H9 (cell line): ENCODE results near the gene BACH2. TPM values are rescaled to one million over a fixed set of nuclear protein-coding genes. Genes with fewer than 3 reads are reported as not detected.

Experiments used
- DNase-seq: peaks from one replicate; pipeline ENCODE4 v3.0.0-alpha.2; 2017
- H2AFZ ChIP-seq: one replicate; pipeline ENCODE4 v1.6.1; 2013; ENCODE audit warnings: mild to moderate bottlenecking, low read length, control low read depth, moderate library complexity
- H2AK5ac ChIP-seq: 2 replicates; pipeline ENCODE4 v1.6.1; 2013; ENCODE audit warnings: low read length, control low read depth, mixed read lengths; ENCODE audit not compliant: insufficient read length
- H2BK120ac ChIP-seq: one replicate; pipeline ENCODE4 v1.6.1; 2013; ENCODE audit warnings: low read depth, mild to moderate bottlenecking, low read length, control low read depth, inconsistent platforms; ENCODE audit not compliant: poor library complexity, severe bottlenecking
- H2BK12ac ChIP-seq: 2 replicates; pipeline ENCODE4 v1.6.1; 2013; ENCODE audit warnings: low read length, control low read depth, mixed read lengths, low read depth; ENCODE audit not compliant: insufficient read length
- H2BK15ac ChIP-seq: 2 replicates; pipeline ENCODE4 v1.6.1; 2013; ENCODE audit warnings: low read depth, low read length, control low read depth
- H2BK20ac ChIP-seq: one replicate; pipeline ENCODE4 v1.6.1; 2013; ENCODE audit warnings: low read depth, mild to moderate bottlenecking, low read length, control low read depth, inconsistent platforms; ENCODE audit not compliant: poor library complexity, severe bottlenecking
- H2BK5ac ChIP-seq: 2 replicates; pipeline ENCODE4 v1.6.1; 2013; ENCODE audit warnings: low read length, control low read depth, mixed read lengths; ENCODE audit not compliant: insufficient read length
- H3K14ac ChIP-seq: 2 replicates; pipeline ENCODE4 v1.6.1; 2013; ENCODE audit warnings: low read length, control low read depth; ENCODE audit not compliant: insufficient read depth
- H3K18ac ChIP-seq: 2 replicates; pipeline ENCODE4 v1.6.1; 2013; ENCODE audit warnings: low read depth, mild to moderate bottlenecking, mixed read lengths, low read length, control low read depth; ENCODE audit not compliant: insufficient read length
- H3K23ac ChIP-seq: 2 replicates; pipeline ENCODE4 v1.6.1; 2013; ENCODE audit warnings: low read length, control low read depth, mixed read lengths, low read depth; ENCODE audit not compliant: insufficient read length
- H3K23me2 ChIP-seq: 2 replicates; pipeline ENCODE4 v1.6.1; 2013; ENCODE audit warnings: low read depth, mild to moderate bottlenecking, mixed read lengths, low read length, control low read depth; ENCODE audit not compliant: insufficient read length, poor library complexity, severe bottlenecking
- H3K27ac ChIP-seq: 2 replicates; pipeline ENCODE4 v1.5.1; 2013; ENCODE audit warnings: low read length, control low read depth, mixed read lengths, low read depth; ENCODE audit not compliant: insufficient read length
- H3K27me3 ChIP-seq: 2 replicates; pipeline ENCODE4 v1.6.1; 2013; ENCODE audit warnings: low read length, control low read depth, inconsistent platforms; ENCODE audit not compliant: insufficient read depth
- H3K4ac ChIP-seq: 2 replicates; pipeline ENCODE4 v1.6.1; 2013; ENCODE audit warnings: low read depth, mild to moderate bottlenecking, control low read depth, inconsistent platforms, low read length, moderate library complexity
- H3K4me1 ChIP-seq: 2 replicates; pipeline ENCODE4 v1.6.1; 2013; ENCODE audit warnings: low read length, control low read depth, inconsistent platforms; ENCODE audit not compliant: insufficient read depth
- H3K4me2 ChIP-seq: 2 replicates; pipeline ENCODE4 v1.6.1; 2013; ENCODE audit warnings: low read length, control low read depth, mixed read lengths; ENCODE audit not compliant: insufficient read length, insufficient read depth
- H3K56ac ChIP-seq: 2 replicates; pipeline ENCODE4 v1.6.1; 2013; ENCODE audit warnings: low read depth, mild to moderate bottlenecking, mixed read lengths, low read length, control low read depth; ENCODE audit not compliant: insufficient read length
- H3K79me1 ChIP-seq: 2 replicates; pipeline ENCODE4 v1.6.1; 2013; ENCODE audit warnings: low read depth, mild to moderate bottlenecking, moderate library complexity, low read length, control low read depth, inconsistent platforms; ENCODE audit not compliant: insufficient read depth, poor library complexity, severe bottlenecking
- H3K79me2 ChIP-seq: 2 replicates; pipeline ENCODE4 v1.6.1; 2013; ENCODE audit warnings: low read length, control low read depth, inconsistent platforms; ENCODE audit not compliant: insufficient read depth
- H3K9ac ChIP-seq: 2 replicates; pipeline ENCODE4 v1.6.1; 2013; ENCODE audit warnings: low read length, control low read depth, mixed read lengths; ENCODE audit not compliant: insufficient read length; ENCODE audit errors: extremely low read depth
- H3K9me3 ChIP-seq: one replicate; pipeline ENCODE4 v1.6.1; 2013; ENCODE audit warnings: low read depth, low read length, inconsistent platforms; ENCODE audit not compliant: control insufficient read depth
- H3T11ph ChIP-seq: one replicate; pipeline ENCODE4 v1.6.1; 2013; ENCODE audit warnings: mild to moderate bottlenecking, low read length, control low read depth, inconsistent platforms
- H4K20me1 ChIP-seq: one replicate; pipeline ENCODE4 v1.6.1; 2013; ENCODE audit not compliant: control insufficient read depth, insufficient read length, insufficient read depth
- H4K5ac ChIP-seq: 2 replicates; pipeline ENCODE4 v1.6.1; 2013; ENCODE audit warnings: low read depth, mild to moderate bottlenecking, mixed read lengths, low read length, control low read depth; ENCODE audit not compliant: insufficient read length
- H4K8ac ChIP-seq: replicated peaks from 2 replicates; pipeline ENCODE4 v1.6.1; 2013; ENCODE audit warnings: low read length, control low read depth, mixed read lengths, low read depth; ENCODE audit not compliant: insufficient read length
- H4K91ac ChIP-seq: 2 replicates; pipeline ENCODE4 v1.6.1; 2013; ENCODE audit warnings: low read depth, mild to moderate bottlenecking, moderate library complexity, mixed read lengths, low read length, control low read depth; ENCODE audit not compliant: insufficient read length
- H3K27ac Mint-ChIP-seq, 3 experiments: 2 replicates in 2 of 3; 3 replicates in 1 of 3; pipeline ENCODE4 v1.8.0; 2020 to 2021; ENCODE audit warnings: mixed read lengths in 3 of 3, mild to moderate bottlenecking in 1 of 3, moderate library complexity in 1 of 3
- H3K27me3 Mint-ChIP-seq: 2 replicates; pipeline ENCODE4 v1.8.0; 2021; ENCODE audit warnings: low read depth, mild to moderate bottlenecking, moderate library complexity, mixed read lengths
- H3K36me3 Mint-ChIP-seq, 3 experiments: 2 replicates in 2 of 3; 3 replicates in 1 of 3; pipeline ENCODE4 v1.8.0; 2020 to 2021; ENCODE audit warnings: low read depth in 3 of 3, mixed read lengths in 3 of 3; ENCODE audit not compliant: insufficient read depth in 1 of 3
- H3K4me1 Mint-ChIP-seq, 2 experiments: 2 replicates each; pipeline ENCODE4 v1.8.0; 2020; ENCODE audit warnings: mixed read lengths in 2 of 2
- H3K4me3 Mint-ChIP-seq, 2 experiments: 2 replicates in 1 of 2; 3 replicates in 1 of 2; pipeline ENCODE4 v1.8.0; 2020 to 2021; ENCODE audit warnings: mild to moderate bottlenecking in 2 of 2, mixed read lengths in 2 of 2, moderate library complexity in 1 of 2
- H3K9me3 Mint-ChIP-seq, 2 experiments: 2 replicates in 1 of 2; 3 replicates in 1 of 2; pipeline ENCODE4 v1.8.0; 2020; ENCODE audit warnings: mild to moderate bottlenecking in 2 of 2, mixed read lengths in 2 of 2, moderate library complexity in 1 of 2
- CTCF ChIP-seq: fragments of 200-600 bp; sonication (generic); conservative IDR thresholded peaks from 3 replicates; pipeline ENCODE4 v1.8.0; 2021; ENCODE audit warnings: antibody characterized with exemption, mild to moderate bottlenecking
- WGBS: extraction: QIAGEN DNeasy Blood & Tissue Kit; methylation state at CpG from one replicate; pipeline ENCODE4 v1.1.7; 2013; ENCODE audit warnings: missing lambda C conversion rate, low lambda C conversion rate, mixed read lengths; ENCODE audit not compliant: insufficient read length; ENCODE audit errors: extremely low coverage; 5-methylcytosine and 5-hydroxymethylcytosine counted together
- total RNA-seq: library from RNA; stranded (reverse); gene quantifications from 2 replicates; pipeline ENCODE4 v1.2.1, GENCODE V29; 2021

BACH2 gene
- total RNA-seq, 1 experiment from 2014 or later, result 2.0 TPM

DNA sequence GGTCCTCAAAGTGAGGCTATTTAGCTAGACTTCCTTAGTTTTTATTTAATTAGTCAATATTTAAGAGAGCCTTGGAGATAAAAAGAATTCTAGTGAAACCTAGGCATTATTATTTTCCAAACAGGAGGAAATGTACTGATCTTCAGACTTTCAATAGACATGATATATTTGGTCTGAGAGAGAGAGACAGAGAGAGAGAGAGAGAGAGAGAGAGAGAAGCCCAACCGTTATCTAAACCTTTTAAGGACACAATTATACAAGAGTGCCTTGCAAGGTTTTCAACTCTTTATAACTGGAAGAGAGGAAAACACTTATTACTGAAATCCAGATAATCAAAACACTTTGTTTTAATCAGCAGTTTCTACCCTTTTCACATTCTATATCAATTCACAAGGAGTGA, 64.8 kb downstream of the BACH2 start:
- no peak overlapping the region for H3K18ac ChIP-seq
- H4K8ac ChIP-seq, result no peak overlapping the region
- Mint-ChIP-seq H3K4me3 (no peak overlapping the region), H3K4me1 (peaks cover 9 to 13% of the 10 kb centered on the region in 2 experiments), H3K36me3 (no peaks in the 10 kb centered on the region), H3K9me3 (no peaks in the 10 kb centered on the region), H3K27ac (no peak overlapping the region), H3K27me3 (no peaks in the 10 kb centered on the region)
- H3T11ph ChIP-seq, result no peak overlapping the region
- H4K91ac ChIP-seq, result no peak overlapping the region
- no CpG with 5 or more reads among the region's 1 CpG for WGBS
- H4K5ac ChIP-seq, result no peak overlapping the region
- H3K14ac ChIP-seq, result no peak overlapping the region
- no peak overlapping the region for H2BK5ac ChIP-seq
- H2BK20ac ChIP-seq, result no peak overlapping the region
- no peaks in the 10 kb centered on the region for H3K27me3 ChIP-seq
- no peak overlapping the region for H3K23ac ChIP-seq
- no peak overlapping the region for H3K9ac ChIP-seq
- no peak overlapping the region for H2BK15ac ChIP-seq
- no peaks in the 10 kb centered on the region for H3K9me3 ChIP-seq
- no peak overlapping the region for H2AK5ac ChIP-seq
- H3K79me2 ChIP-seq, result no peaks in the 10 kb centered on the region
- no peak overlapping the region for H3K4ac ChIP-seq
- no peaks in the 10 kb centered on the region for H3K23me2 ChIP-seq
- no peak overlapping the region for H2BK12ac ChIP-seq
- H3K4me1 ChIP-seq, result peaks cover 3% of the 10 kb centered on the region; the same call in 1 of the 2 replicates
- no peaks in the 10 kb centered on the region for H4K20me1 ChIP-seq
- no peaks in the 10 kb centered on the region for H3K79me1 ChIP-seq
- no peak overlapping the region for H2AFZ ChIP-seq
- H2BK120ac ChIP-seq, result no peak overlapping the region
- no peak overlapping the region for H3K27ac ChIP-seq
- no peak overlapping the region for H3K4me2 ChIP-seq
- TF ChIP-seq CTCF, result no peak
- DNase-seq, result no peak
- H3K56ac ChIP-seq, result no peak overlapping the region
